ENCODE data around the gene ALDH3A1.
A peak's percentile ranks its signal among the peaks of the same experiment; 100 is the strongest.

Gene ALDH3A1

GRCh38 chr17:19759568-19760549, 11.8 kb upstream of the ALDH3A1 start:
- no peak for DNase-seq

- DNase-seq, result no peak
Observed at GRCh38 chr17:19757536-19758180, 9.6 kb upstream of the ALDH3A1 start.

GRCh38 chr17:19756546-19756945, 8.4 kb upstream of the ALDH3A1 start:
- DNase-seq, result no peak

- no peak for DNase-seq
Observed at GRCh38 chr17:19755821-19756510, 7.9 kb upstream of the ALDH3A1 start.

- DNase-seq, result no peak
Observed at GRCh38 chr17:19755392-19755791, 7.3 kb upstream of the ALDH3A1 start.

GRCh38 chr17:19753661-19754463, 5.8 kb upstream of the ALDH3A1 start:
- DNase-seq, result no peak

GRCh38 chr17:19753051-19753509, 5.0 kb upstream of the ALDH3A1 start:
- DNase-seq, result peak; percentile 80

GRCh38 chr17:19752216-19753050, 4.3 kb upstream of the ALDH3A1 start:
- DNase-seq, result no peak

- no peak for DNase-seq
Observed at GRCh38 chr17:19750835-19751234, 2.7 kb upstream of the ALDH3A1 start.

- no peak for DNase-seq
Observed at GRCh38 chr17:19750020-19750572, 2.0 kb upstream of the ALDH3A1 start.

- no peak for DNase-seq
Observed at GRCh38 chr17:19748807-19749193, 702 bp upstream of the ALDH3A1 start.

GRCh38 chr17:19747159-19747719, 859 bp downstream of the ALDH3A1 start:
- DNase-seq, result no peak

GRCh38 chr17:19746517-19746916, 1.6 kb downstream of the ALDH3A1 start:
- DNase-seq, result no peak

- DNase-seq, result peak; percentile 44
Observed at GRCh38 chr17:19744922-19745757, 3.0 kb downstream of the ALDH3A1 start.

- DNase-seq, result no peak
Observed at GRCh38 chr17:19744492-19744891, 3.6 kb downstream of the ALDH3A1 start.

GRCh38 chr17:19743101-19744100, 4.7 kb downstream of the ALDH3A1 start:
- DNase-seq, result no peak

GRCh38 chr17:19742495-19742894, 5.6 kb downstream of the ALDH3A1 start:
- DNase-seq, result no peak

GRCh38 chr17:19741832-19742457, 6.2 kb downstream of the ALDH3A1 start:
- DNase-seq, result no peak

Data from kidney glomerular epithelial cell (primary cell).